ENCODE measurements around the gene PUM1.

Gene PUM1

DNA sequence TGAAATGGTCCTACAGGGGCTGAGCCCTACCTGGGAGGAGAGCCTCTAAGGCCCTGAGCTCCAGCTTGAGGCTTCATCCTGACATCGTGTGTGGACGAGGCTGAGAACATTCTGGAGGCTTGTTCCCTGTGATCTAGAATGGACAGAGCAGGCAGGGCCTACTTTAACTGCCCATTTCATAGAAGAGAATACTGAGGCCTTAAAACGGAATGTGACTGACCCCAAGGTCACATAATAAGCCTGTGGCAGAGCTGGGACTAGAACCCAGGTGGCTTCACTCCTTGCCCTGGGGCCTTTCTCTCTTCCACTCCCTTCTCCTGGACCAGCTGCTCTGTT is 151.0 kb downstream of the PUM1 start:
- H3K4me1 Mint-ChIP-seq = peaks cover 11% of the 10 kb centered on the region
- no peaks in the 10 kb centered on the region for H3K9me3 Mint-ChIP-seq
- H3K27ac Mint-ChIP-seq = no peak overlapping the region
- H3K36me3 Mint-ChIP-seq (ENCODE audit: low read depth) = no peaks in the 10 kb centered on the region
- TF ChIP-seq, protein P1, sequence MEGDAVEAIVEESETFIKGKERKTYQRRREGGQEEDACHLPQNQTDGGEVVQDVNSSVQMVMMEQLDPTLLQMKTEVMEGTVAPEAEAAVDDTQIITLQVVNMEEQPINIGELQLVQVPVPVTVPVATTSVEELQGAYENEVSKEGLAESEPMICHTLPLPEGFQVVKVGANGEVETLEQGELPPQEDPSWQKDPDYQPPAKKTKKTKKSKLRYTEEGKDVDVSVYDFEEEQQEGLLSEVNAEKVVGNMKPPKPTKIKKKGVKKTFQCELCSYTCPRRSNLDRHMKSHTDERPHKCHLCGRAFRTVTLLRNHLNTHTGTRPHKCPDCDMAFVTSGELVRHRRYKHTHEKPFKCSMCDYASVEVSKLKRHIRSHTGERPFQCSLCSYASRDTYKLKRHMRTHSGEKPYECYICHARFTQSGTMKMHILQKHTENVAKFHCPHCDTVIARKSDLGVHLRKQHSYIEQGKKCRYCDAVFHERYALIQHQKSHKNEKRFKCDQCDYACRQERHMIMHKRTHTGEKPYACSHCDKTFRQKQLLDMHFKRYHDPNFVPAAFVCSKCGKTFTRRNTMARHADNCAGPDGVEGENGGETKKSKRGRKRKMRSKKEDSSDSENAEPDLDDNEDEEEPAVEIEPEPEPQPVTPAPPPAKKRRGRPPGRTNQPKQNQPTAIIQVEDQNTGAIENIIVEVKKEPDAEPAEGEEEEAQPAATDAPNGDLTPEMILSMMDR (IDR thresholded peaks at IDR 0.05; ENCODE audit: unreplicated experiment in 3 of 3) = no peak
- no peak overlapping the region for H3K4me3 Mint-ChIP-seq
- H3K27me3 Mint-ChIP-seq (ENCODE audit: low read depth) = peaks cover 13% of the 10 kb centered on the region

DNA sequence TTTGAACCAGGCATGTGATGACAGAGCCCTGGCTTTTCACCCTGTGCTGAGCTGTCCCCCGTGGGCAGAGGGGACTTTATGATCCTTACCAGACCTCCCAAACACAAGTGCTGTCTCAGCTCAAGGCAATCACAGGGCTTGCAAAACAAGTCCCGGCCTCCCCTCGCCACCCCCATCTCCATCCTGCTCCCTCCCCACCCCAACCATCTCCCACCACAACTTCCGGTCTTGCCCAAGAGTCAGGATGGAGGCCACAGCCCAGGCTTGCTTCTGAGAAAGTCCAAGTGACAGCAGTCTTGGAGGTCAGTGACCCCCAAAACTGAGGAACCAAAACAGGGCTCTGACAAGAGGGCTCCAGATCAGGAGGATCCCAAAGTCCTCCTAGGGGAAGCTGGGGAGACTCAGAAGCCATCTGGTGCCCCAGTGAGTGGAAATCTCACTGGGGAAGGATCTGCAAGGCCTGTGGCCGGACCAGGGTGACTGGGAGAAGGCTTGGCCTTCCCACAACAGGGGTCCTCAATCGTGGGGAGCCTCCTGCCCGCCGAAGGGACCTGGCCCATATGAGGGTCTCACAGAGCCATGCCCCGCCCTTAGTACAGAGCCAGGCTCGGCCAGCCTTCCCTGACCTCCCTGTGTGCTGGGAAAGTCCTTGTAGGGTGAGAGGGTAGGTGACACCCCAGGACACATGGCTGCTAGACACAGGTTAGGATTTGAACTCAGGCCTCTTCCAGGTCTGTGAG is 152.4 kb downstream of the PUM1 start:
- H3K27ac Mint-ChIP-seq = no peak overlapping the region
- H3K4me1 Mint-ChIP-seq = peaks cover 8% of the 10 kb centered on the region
- peaks cover 13% of the 10 kb centered on the region for H3K27me3 Mint-ChIP-seq (ENCODE audit: low read depth)
- no peaks in the 10 kb centered on the region for H3K9me3 Mint-ChIP-seq
- no peaks in the 10 kb centered on the region for H3K36me3 Mint-ChIP-seq (ENCODE audit: low read depth)
- TF ChIP-seq, protein P1 (IDR thresholded peaks at IDR 0.05; ENCODE audit: unreplicated experiment in 3 of 3) = no peak
- H3K4me3 Mint-ChIP-seq = no peak overlapping the region

DNA sequence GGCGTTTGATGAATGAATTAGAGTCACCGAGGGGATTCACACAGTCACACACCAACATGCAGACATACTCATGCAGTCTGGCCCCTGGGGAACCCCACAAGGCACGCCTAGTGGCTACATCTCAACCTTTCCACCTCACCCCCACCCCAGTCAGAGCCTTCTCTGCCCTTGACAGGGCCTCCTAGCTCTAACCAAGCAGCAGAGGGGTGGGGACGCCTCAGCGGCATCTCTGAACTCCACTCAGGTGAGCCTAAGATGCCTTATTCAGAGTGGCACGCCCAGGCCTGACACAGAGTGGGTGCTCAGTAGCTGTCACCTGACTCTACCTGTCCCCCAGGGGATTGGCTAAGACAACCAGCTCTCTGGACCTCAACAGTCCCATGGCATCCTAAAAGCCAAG is 153.3 kb downstream of the PUM1 start:
- Mint-ChIP-seq H3K27me3 (ENCODE audit: low read depth) (peaks cover 17% of the 10 kb centered on the region), H3K4me3 (no peak overlapping the region), H3K36me3 (ENCODE audit: low read depth) (no peaks in the 10 kb centered on the region), H3K4me1 (peaks cover 12% of the 10 kb centered on the region), H3K9me3 (no peaks in the 10 kb centered on the region), H3K27ac (no peak overlapping the region)
- TF ChIP-seq, protein P1 (IDR thresholded peaks at IDR 0.05; ENCODE audit: unreplicated experiment in 3 of 3) = no peak

DNA sequence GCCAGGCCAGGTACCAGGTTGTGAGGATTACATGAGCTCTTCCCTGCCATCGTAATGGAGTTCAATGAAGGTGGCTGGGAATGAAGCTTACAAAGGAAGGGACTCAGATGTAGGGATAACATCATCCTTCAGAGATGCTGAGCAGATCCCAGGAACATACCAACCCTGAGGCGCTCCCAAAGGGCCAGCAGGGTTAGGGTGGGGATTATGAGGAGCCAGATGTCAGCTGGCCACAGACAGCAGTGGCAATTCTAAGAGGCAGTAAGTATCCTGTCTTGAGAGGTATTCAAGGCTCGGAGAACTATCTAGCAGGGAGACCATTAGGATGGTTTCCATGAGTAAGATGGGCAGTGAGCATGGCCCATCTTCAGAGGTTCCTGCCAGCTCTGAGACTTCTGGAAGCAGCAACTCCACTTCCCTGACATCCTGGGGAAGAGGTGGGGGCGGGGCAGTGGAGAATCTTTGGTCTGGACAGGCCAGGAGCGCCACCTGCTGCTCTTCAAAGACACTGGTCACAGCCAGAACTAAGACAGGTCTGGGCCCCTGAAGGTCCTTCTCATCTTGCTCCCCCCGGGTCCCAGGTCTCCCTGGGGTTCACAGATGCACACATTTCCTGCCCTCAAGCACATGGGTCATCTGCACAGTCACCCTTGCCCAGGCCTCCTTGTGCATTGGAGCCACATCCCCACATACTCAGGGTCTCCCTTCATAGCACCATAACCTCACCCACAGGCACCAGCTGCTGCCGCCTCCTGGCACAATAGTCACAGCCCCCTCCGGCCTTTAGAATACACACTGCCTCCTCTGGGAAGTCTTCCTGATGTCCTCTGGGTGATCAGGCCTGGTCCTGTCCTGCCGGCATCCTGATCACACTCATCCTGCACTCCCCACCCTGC is 154.2 kb downstream of the PUM1 start:
- Mint-ChIP-seq H3K27ac (no peak overlapping the region), H3K9me3 (no peaks in the 10 kb centered on the region), H3K36me3 (ENCODE audit: low read depth) (no peaks in the 10 kb centered on the region), H3K4me3 (peak overlapping the region in 2 of 3 experiments; percentile 61 to 64), H3K4me1 (peaks cover 16% of the 10 kb centered on the region), H3K27me3 (ENCODE audit: low read depth) (peaks cover 18% of the 10 kb centered on the region)
- TF ChIP-seq, protein P1 (IDR thresholded peaks at IDR 0.05; ENCODE audit: unreplicated experiment in 3 of 3) = peak; percentile 88 to 92 (median 91)

DNA sequence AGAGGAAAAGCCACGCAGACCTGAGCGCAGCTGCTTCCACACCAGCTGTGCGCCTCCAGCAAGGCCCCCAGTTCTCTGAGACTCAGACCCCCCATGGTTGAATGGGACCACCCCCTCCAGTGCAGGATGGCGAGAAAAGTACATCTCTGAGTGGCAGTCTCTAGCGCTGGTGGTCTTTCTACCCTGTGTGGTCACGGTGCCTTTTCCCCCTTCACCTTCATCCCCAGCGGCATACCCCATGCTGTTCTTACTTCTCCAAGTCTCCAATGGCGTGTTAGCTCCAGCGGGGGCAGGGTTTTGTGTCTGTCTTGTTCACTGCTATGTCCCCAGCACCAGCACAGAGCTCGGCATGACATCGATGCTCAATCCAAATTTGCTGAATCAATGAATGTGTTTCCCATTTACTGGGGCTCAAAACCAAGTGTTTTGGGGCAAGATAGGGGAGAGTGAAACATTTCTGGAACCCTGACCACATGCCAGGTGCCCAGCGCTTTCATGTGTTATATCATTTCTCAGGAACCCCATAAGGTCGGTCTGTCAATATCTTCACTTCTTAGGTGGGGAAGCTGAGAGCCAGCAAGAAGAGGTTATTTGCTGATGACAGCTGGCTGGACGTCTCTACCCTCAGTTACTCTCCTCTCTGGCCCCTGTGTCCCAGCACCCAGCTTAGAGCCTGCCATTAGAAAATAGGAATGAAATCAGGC is 156.0 kb downstream of the PUM1 start:
- Mint-ChIP-seq H3K4me3 (peak overlapping the region; percentile 85 to 92 (median 90)), H3K9me3 (no peaks in the 10 kb centered on the region), H3K36me3 (ENCODE audit: low read depth) (no peaks in the 10 kb centered on the region)

More for the DNA sequence above, 156.0 kb downstream of the PUM1 start:
- Mint-ChIP-seq H3K27me3 (ENCODE audit: low read depth) (peaks cover 15% of the 10 kb centered on the region), H3K4me1 (peaks cover 23% of the 10 kb centered on the region), H3K27ac (peak overlapping the region; percentile 15 to 59 (median 40))
- TF ChIP-seq, protein P1 (IDR thresholded peaks at IDR 0.05; ENCODE audit: unreplicated experiment in 3 of 3) = no peak

Measured in nephron (organoid).